ENCODE data around the gene TRPV6. TPM values are rescaled to one million over a fixed set of nuclear protein-coding genes. Genes with fewer than 3 reads are reported as not detected.

TRPV6 gene
- total RNA-seq, 1 experiment from 2014 or later, result not detected

- H3K36me3 ChIP-seq, result no peaks in the 10 kb centered on the region
- DNase-seq, result no peak
- H3K4me3 ChIP-seq, result no peak overlapping the region
- H3K9me3 ChIP-seq, result no peaks in the 10 kb centered on the region
- no peaks in the 10 kb centered on the region for H3K27me3 ChIP-seq
These were observed 18.0 kb downstream of the TRPV6 start for GRCh38 chr7:142867398-142868187.

DNA sequence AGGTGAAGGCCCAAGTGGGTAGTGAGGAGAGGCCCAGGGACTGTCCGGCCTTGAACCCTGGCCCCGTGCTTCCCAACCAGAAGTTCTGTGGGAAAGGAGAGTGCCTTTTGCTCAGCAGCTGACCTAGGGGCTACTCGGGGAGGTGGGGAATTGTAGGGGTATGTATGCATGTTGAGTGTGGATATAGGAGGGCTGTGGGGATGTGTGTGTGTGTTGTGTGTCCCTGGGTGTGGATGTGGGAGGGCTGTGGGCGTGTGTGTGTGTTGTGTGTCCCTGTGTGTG is 18.5 kb downstream of the TRPV6 start:
- Histone ChIP-seq H3K4me3 (no peak overlapping the region), H3K36me3 (no peaks in the 10 kb centered on the region)

DNA sequence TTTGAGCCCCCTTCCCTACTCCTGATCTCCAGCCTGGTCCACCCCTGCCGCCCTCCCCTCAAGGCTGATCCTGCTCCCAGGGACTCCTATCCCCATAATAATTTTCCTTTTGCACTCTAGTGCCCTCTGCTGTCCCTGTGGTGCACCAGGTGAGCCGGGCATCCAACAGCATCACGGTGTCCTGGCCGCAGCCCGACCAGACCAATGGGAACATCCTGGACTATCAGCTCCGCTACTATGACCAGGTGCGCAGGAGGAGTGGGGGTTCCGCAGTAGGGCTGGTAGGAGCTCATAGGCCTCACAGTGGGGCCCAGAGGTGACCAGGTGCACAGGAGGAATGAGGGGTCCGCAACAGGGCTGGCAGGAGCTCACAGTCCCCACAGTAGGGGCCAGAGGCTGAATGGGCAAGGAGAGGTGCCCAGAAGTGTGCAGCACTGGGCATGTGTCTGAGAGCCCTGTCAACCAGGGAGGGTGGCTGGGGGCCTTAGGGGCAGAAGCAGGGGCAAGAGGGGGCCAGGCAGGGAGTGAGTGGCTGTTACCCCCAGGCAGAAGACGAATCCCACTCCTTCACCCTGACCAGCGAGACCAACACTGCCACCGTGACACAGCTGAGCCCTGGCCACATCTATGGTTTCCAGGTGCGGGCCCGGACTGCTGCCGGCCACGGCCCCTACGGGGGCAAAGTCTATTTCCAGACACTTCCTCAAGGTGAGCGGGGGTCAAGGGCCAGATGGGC is 19.0 kb downstream of the TRPV6 start:
- no peak for DNase-seq
- Histone ChIP-seq H3K4me3 (no peak overlapping the region), H3K9me3 (no peaks in the 10 kb centered on the region), H3K27me3 (no peaks in the 10 kb centered on the region), H3K36me3 (no peaks in the 10 kb centered on the region)

More for the DNA sequence above, 18.5 kb downstream of the TRPV6 start:
- H3K9me3 ChIP-seq, result no peaks in the 10 kb centered on the region
- H3K27me3 ChIP-seq, result no peaks in the 10 kb centered on the region
- no peak for DNase-seq

DNA sequence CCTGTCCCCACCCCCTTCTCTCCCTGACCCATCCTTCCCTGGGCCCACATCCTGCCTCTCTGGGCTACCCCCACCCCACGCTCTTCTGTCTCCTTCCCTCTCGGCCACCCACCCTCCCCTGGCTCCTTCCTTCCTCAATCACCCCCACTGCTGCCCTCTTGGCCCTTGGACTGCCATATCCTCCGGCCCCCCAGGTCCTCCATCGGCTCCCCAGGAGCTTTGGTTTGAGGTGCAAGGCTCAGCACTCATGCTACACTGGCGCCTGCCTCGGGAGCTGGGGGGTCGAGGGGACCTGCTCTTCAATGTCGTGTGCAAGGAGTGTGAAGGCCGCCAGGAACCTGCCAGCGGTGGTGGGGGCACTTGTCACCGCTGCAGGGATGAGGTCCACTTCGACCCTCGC is 19.8 kb downstream of the TRPV6 start:
- DNase-seq, result no peak
- Histone ChIP-seq H3K27me3 (no peaks in the 10 kb centered on the region), H3K4me3 (no peak overlapping the region), H3K36me3 (no peaks in the 10 kb centered on the region), H3K9me3 (no peaks in the 10 kb centered on the region)

DNA sequence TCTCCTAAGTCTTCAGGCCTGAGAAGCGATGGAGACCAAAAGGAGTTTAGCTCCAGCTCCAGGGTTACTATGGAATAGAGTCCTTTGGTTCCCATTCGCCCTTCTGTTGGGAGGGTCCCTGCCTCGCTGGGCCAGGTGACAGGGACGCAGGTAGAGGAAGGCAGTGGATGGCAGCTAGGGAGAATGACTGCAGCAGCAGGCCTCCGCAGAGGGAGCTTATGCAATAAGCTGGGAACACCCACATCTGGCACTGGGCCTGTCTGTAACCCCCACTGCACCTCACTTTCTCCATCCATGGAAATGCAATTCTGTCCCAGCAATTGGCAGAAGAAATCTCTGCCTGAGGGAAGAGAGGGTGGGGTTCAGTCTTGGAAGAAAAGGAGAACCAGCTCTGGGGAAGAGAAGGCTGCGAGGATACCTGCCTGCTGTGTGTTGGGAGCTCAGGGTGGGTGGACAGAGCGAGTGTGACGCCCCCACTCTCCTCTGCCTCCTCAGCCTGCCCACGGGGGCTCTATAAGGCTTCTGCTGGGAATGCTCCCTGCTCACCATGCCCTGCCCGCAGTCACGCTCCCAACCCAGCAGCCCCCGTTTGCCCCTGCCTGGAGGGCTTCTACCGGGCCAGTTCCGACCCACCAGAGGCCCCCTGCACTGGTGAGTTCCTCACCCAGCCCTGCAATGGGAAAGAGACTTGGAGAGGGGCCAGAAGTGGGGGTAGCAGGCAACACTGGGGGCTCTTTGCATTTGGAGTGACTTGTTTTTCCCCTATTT is 20.4 kb downstream of the TRPV6 start:
- H3K9me3 ChIP-seq, result no peaks in the 10 kb centered on the region
- H3K36me3 ChIP-seq, result no peaks in the 10 kb centered on the region
- no peak for DNase-seq
- H3K4me3 ChIP-seq, result no peak overlapping the region
- no peaks in the 10 kb centered on the region for H3K27me3 ChIP-seq

DNA sequence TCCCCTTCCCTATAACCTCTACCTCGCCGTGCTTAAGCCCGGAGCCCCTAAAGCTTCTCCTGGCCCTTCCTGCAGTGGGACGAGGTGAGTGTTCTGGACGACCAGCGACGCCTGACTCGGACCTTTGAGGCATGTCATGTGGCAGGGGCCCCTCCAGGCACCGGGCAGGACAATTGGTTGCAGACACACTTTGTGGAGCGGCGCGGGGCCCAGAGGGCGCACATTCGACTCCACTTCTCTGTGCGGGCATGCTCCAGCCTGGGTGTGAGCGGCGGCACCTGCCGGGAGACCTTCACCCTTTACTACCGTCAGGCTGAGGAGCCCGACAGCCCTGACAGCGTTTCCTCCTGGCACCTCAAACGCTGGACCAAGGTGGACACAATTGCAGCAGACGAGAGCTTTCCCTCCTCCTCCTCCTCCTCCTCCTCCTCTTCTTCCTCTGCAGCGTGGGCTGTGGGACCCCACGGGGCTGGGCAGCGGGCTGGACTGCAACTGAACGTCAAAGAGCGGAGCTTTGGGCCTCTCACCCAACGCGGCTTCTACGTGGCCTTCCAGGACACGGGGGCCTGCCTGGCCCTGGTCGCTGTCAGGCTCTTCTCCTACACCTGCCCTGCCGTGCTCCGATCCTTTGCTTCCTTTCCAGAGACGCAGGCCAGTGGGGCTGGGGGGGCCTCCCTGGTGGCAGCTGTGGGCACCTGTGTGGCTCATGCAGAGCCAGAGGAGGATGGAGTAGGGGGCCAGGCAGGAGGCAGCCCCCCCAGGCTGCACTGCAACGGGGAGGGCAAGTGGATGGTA is 21.5 kb downstream of the TRPV6 start:
- Histone ChIP-seq H3K27me3 (no peaks in the 10 kb centered on the region), H3K36me3 (no peaks in the 10 kb centered on the region), H3K4me3 (no peak overlapping the region), H3K9me3 (no peaks in the 10 kb centered on the region)
- no peak for DNase-seq

- Histone ChIP-seq H3K27me3 (no peaks in the 10 kb centered on the region), H3K9me3 (no peaks in the 10 kb centered on the region), H3K4me3 (no peak overlapping the region), H3K36me3 (no peaks in the 10 kb centered on the region)
- no peak for DNase-seq
These were observed 22.7 kb downstream of the TRPV6 start for GRCh38 chr7:142862786-142863400.

DNA sequence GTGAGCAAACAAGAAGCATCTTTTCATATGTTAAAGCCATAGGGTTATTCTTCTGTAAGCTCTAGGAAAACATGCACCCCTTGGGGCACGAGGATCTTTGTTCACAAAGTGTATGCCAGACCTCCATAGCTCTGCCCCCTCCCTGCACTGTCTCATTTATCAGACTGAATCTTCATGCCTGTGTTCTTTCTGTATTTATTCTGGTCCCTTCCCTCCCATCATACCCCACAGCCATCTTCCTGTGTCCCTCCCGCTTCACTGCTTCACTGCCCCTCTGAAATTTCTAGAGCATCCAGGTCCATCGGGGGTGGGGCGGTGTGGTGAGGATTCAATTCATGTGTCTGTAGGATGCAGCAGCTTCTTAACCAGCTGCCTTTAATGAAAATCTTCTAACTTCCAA is 23.2 kb downstream of the TRPV6 start:
- Histone ChIP-seq H3K9me3 (no peaks in the 10 kb centered on the region), H3K27me3 (no peaks in the 10 kb centered on the region), H3K4me3 (no peak overlapping the region), H3K36me3 (no peaks in the 10 kb centered on the region)
- DNase-seq, result no peak

GRCh38 chr7:142860968-142861367 is 24.6 kb downstream of the TRPV6 start:
- Histone ChIP-seq H3K4me3 (no peak overlapping the region), H3K27me3 (no peaks in the 10 kb centered on the region)
- no peak for DNase-seq

GRCh38 chr7:142859829-142860228 is 25.7 kb downstream of the TRPV6 start:
- DNase-seq, result peak; percentile 28
- no peaks in the 10 kb centered on the region for H3K27me3 ChIP-seq
- H3K4me3 ChIP-seq, result no peak overlapping the region
- H3K9me3 ChIP-seq, result no peaks in the 10 kb centered on the region
- H3K36me3 ChIP-seq, result no peaks in the 10 kb centered on the region

More at GRCh38 chr7:142860968-142861367, 24.6 kb downstream of the TRPV6 start:
- Histone ChIP-seq H3K9me3 (no peaks in the 10 kb centered on the region), H3K36me3 (no peaks in the 10 kb centered on the region)

DNA sequence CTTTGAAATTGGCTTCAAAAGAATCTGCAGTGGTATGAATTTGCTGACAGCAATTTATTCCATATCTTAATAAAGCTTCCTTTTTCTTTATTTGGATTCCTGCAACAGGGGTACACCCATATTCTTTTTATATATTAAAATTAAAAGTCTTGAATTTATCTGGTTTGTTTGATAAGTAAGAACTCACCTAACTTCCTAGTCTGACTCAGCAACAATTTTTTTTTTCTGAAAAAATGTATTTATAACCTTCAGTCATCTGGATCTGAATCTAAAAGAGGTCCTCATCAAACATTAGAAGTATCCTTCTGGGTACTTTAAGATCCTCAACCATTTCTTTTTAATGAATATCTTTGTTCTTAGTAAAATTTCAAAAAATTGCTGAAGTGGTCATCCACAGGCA is 26.1 kb downstream of the TRPV6 start:
- H3K36me3 ChIP-seq, result no peaks in the 10 kb centered on the region
- no peaks in the 10 kb centered on the region for H3K27me3 ChIP-seq
- H3K4me3 ChIP-seq, result no peak overlapping the region
- no peaks in the 10 kb centered on the region for H3K9me3 ChIP-seq
- DNase-seq, result no peak

DNA sequence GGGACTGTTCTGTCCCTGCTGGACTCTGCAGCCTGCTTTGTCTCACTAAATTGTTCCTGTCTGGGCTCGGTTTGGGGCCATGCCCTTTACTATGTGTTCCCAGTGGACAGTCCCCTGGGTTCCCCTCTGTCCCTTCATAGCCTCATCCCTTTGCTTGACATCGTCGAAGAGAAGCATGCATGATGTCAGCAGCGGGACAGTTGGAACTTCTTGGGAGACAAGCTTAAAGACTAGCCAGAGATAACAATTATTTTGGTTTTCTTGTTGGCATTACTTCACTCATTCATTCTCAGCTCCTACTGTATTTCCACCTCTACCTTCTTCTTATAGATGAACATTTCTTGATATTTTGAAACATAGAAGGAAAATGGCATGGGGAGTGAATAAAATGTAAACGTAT is 27.9 kb downstream of the TRPV6 start:
- H3K4me3 ChIP-seq, result no peak overlapping the region
- no peaks in the 10 kb centered on the region for H3K36me3 ChIP-seq
- H3K9me3 ChIP-seq, result no peaks in the 10 kb centered on the region
- DNase-seq, result no peak
- H3K27me3 ChIP-seq, result peaks cover 4% of the 10 kb centered on the region; the same call in 1 of the 2 replicates

GRCh38 chr7:142856565-142857245 is 28.8 kb downstream of the TRPV6 start:
- Histone ChIP-seq H3K4me3 (no peak overlapping the region), H3K27me3 (peaks cover 4% of the 10 kb centered on the region; the same call in 1 of the 2 replicates), H3K36me3 (no peaks in the 10 kb centered on the region), H3K9me3 (no peaks in the 10 kb centered on the region)
- DNase-seq, result no peak

DNA sequence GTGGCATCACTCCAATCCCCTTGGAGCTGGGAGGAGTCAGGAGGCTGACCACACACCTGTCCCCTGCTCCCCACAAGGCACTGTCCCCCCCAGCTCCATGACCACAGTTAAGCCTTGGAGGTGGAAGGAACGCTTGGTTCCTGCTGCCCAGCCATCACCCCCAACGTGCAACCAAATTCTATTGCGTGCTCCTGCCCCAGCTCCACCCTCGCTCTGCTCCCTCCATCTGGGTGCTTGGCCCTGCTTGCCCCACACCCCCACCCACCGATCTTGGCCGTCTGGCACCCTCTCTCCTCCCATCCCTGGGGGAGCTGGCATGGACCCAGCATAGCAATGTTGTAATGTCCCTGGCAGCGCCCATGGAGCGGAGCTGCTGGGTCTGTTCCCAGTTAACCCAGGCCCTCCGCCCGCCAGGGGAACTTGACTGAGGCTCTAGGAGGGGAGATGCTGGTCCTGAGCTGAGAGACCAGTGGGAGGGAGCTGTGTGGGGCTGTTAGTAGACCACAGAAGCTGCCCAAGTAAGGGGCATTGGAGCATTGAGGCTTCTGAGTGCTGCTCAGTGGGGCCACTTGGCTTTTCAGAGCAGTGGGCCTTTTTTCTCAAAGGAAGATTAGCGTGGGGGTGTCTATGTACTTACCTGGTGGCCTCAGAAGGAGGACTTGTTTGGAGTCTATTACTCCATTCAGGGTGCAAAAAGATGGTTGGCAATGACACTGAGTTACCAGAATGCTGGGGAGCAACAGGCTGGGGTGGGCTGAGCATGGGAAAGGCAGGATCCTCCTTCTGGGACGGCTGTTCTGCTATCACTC is 29.6 kb downstream of the TRPV6 start:
- H3K27me3 ChIP-seq, result peaks cover 4% of the 10 kb centered on the region; the same call in 1 of the 2 replicates
- peak; percentile 52 for DNase-seq
- H3K4me3 ChIP-seq, result no peak overlapping the region
- no peaks in the 10 kb centered on the region for H3K36me3 ChIP-seq
- H3K9me3 ChIP-seq, result no peaks in the 10 kb centered on the region

DNA sequence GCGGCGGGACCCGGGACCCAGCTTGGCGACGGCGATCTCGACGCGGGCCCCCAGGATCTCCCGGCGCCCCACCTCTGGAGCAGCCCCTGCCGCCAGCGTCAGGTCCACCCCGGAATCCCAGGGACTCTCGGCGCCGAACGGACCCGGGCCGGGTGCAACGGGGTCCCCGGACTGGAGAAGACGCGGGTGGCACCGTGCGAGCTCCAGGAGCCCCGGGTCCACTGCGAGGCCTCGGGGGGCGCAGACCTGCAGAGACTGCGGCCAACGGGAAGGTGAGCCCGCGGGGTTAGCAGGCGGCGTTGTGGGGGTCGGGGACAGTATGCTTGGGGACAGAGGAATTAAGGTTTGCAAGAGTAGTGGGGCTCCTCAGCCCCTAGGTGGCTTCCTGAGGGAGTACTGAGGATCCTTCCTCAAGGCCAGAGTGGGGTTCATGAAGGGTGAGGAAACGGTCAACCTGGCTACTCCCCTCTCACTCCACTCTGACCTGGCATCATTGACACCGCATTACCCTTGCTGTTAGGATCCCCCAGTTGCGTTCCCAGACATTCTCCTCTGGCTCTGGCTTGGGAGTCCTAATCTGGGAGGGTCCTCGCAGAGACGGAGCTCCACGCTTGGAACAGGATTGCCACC is 30.3 kb downstream of the TRPV6 start:
- DNase-seq, result no peak
- Histone ChIP-seq H3K36me3 (no peaks in the 10 kb centered on the region), H3K9me3 (no peaks in the 10 kb centered on the region), H3K27me3 (peaks cover 4% of the 10 kb centered on the region; the same call in 1 of the 2 replicates), H3K4me3 (peak overlapping the region; percentile 50)
